Adipocyte (in vitro differentiated cells): ENCODE data around the gene VAPB.
A peak's percentile ranks its signal among the peaks of the same experiment; 100 is the strongest.
"Not testable (repeated sequence)": the region's sequence is repeated elsewhere in the genome, so short reads cannot be mapped to it uniquely, and the experiment has no call there.

Experiments used
- DNase-seq: peaks from one replicate; pipeline ENCODE4 v3.0.0-alpha.2; 2015; ENCODE audit warnings: low read depth
- H3K27me3 ChIP-seq: replicated peaks from 2 replicates; pipeline ENCODE4 v1.7.0; 2013; ENCODE audit warnings: mild to moderate bottlenecking, low read length, moderate library complexity; ENCODE audit not compliant: control insufficient read depth, insufficient read depth
- H3K36me3 ChIP-seq: 2 replicates; pipeline ENCODE4 v1.7.0; 2013; ENCODE audit warnings: low read length, mild to moderate bottlenecking, moderate library complexity; ENCODE audit not compliant: control insufficient read depth, insufficient read depth, severe bottlenecking
- H3K4me1 ChIP-seq: 2 replicates; pipeline ENCODE4 v1.7.0; 2013; ENCODE audit warnings: mild to moderate bottlenecking, low read length, moderate library complexity; ENCODE audit not compliant: control insufficient read depth, insufficient read depth
- H3K4me3 ChIP-seq: 2 replicates; pipeline ENCODE4 v1.7.0; 2013; ENCODE audit warnings: mild to moderate bottlenecking, low read length, moderate library complexity
- H3K9ac ChIP-seq: 2 replicates; pipeline ENCODE4 v1.7.0; 2013; ENCODE audit warnings: mild to moderate bottlenecking, low read length, moderate library complexity
- H3K9me3 ChIP-seq: 2 replicates; pipeline ENCODE4 v1.7.0; 2013; ENCODE audit warnings: mild to moderate bottlenecking, low read length, moderate library complexity; ENCODE audit not compliant: control insufficient read depth

VAPB gene

DNA sequence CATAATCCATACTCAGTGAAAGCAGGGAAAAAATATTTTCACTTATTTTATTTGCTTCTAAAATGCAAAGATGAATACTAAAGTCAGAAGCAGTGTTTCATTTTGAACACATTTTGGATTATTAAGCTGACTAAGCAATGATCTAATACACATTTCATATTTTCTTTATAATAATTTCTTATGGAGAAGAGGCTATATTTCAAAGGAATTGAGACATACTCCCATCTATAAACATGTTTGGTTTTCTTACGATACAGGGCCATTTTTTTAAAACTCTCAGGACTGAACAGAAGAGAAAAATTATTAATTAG lies 26.9 kb upstream of the VAPB start:
- H3K27me3 ChIP-seq: no peaks in the 10 kb centered on the region
- H3K4me1 ChIP-seq: peaks cover 17% of the 10 kb centered on the region
- DNase-seq: no peak
- H3K4me3 ChIP-seq: no peak overlapping the region
- H3K9ac ChIP-seq: no peak overlapping the region
- H3K9me3 ChIP-seq: no peaks in the 10 kb centered on the region
- peaks cover 51% of the 10 kb centered on the region for H3K36me3 ChIP-seq

GRCh38 chr20:58362970-58363369 lies 26.1 kb upstream of the VAPB start:
- H3K9ac ChIP-seq: no peak overlapping the region
- no peak overlapping the region for H3K4me3 ChIP-seq
- DNase-seq: no peak
- peaks cover 18% of the 10 kb centered on the region for H3K4me1 ChIP-seq
- peaks cover 46% of the 10 kb centered on the region for H3K36me3 ChIP-seq
- no peaks in the 10 kb centered on the region for H3K9me3 ChIP-seq
- no peaks in the 10 kb centered on the region for H3K27me3 ChIP-seq

GRCh38 chr20:58366866-58367265 lies 22.2 kb upstream of the VAPB start:
- no peak overlapping the region for H3K4me3 ChIP-seq
- no peak overlapping the region for H3K9ac ChIP-seq
- no peaks in the 10 kb centered on the region for H3K9me3 ChIP-seq
- H3K27me3 ChIP-seq: no peaks in the 10 kb centered on the region
- peaks cover 9% of the 10 kb centered on the region for H3K4me1 ChIP-seq
- H3K36me3 ChIP-seq: peaks cover 24% of the 10 kb centered on the region
- no peak for DNase-seq

DNA sequence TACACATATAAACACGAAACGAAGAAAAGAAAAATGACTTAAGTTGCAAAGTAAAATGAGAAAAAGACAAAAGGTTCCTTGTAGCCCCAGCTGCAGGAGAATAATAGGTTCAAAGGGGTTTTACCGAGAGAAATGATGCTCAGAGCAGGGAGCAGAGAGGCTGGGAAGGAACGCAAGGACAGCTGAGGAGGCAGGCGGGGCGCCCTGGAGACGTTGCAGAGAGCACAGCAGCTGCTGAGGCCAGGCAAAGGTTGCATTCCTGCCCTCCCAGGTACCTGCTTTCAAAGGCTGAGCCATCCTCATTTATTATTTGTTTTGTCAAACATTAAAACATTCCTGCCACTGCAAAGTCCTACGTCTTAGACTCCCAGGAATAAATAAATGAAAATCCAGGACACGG lies 16.2 kb upstream of the VAPB start:
- Histone ChIP-seq H3K36me3 (peaks cover 3% of the 10 kb centered on the region), H3K27me3 (peaks cover 3% of the 10 kb centered on the region), H3K9ac (no peak overlapping the region), H3K4me3 (no peak overlapping the region), H3K9me3 (no peaks in the 10 kb centered on the region), H3K4me1 (no peaks in the 10 kb centered on the region)
- no peak for DNase-seq

DNA sequence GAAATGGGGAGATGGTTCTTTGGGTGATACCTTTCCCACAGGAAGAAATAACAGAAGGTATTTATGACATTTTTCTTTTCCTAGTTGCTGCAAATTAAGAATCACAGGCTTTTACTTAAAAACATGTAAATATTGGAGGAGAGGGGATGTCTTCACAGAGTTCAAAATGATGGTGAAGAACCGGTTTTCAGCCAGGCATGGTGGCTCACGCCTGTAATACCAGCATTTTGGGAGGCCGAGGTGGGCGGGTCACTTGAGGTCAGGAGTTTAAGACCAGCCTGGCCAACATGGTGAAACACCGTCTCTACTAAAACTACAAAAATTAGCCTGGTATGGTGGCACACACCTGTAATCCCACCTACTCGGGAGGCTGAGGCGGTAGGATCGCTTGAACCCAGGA lies 15.7 kb upstream of the VAPB start:
- not testable (repeated sequence) for H3K36me3 ChIP-seq, H3K9ac ChIP-seq, H3K4me1 ChIP-seq, H3K27me3 ChIP-seq, DNase-seq, H3K9me3 ChIP-seq, H3K4me3 ChIP-seq

GRCh38 chr20:58374027-58374850 lies 14.8 kb upstream of the VAPB start:
- DNase-seq: no peak
- Histone ChIP-seq H3K27me3 (peaks cover 3% of the 10 kb centered on the region), H3K4me3 (no peak overlapping the region), H3K36me3 (no peaks in the 10 kb centered on the region), H3K4me1 (no peaks in the 10 kb centered on the region), H3K9me3 (no peaks in the 10 kb centered on the region), H3K9ac (no peak overlapping the region)

DNA sequence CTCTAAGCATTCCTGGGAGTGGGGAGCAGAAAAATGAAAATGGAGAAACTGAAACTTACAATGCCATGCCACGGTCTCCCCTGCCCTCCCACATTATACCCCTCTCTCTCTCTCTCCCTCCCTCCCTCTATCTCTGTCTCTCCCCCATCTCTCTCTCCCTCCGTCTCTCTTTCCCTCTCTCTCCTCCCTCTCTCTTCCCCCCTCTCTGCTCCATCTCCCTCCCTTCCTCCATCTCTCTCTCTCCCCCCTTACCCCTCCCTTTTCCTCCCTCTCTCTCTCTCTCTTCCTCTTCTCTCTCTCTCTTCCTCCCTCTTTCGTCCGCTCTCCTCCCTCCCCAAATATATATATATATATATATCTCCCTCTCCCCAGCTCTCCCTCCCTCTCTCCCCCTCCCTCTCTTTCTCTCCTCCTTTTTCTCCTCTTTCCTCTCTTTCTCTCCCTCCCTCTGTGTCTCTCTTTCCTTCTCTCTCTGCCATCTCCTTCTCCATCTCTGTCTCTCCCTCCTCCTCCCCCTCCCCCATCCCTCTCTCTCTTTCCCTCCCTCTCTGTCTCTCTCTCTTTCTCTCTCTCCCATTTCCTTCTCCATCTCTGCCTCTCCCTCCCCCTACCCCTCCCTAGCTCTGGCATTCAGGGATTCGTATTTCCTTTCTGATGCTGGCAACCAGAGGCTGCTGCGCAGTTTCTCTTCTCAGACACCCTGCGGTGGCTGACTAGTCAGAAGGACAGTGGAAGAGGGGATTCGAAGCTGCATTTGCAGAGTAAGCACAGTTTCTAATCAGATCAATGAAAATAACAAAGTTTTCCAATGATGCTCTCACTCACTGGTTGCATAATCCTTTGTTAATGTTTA lies 13.9 kb upstream of the VAPB start:
- peak; percentile 73 for DNase-seq
- H3K9me3 ChIP-seq: no peaks in the 10 kb centered on the region
- no peaks in the 10 kb centered on the region for H3K4me1 ChIP-seq
- no peaks in the 10 kb centered on the region for H3K36me3 ChIP-seq
- H3K27me3 ChIP-seq: peaks cover 3% of the 10 kb centered on the region
- H3K9ac ChIP-seq: no peak overlapping the region
- no peak overlapping the region for H3K4me3 ChIP-seq

GRCh38 chr20:58375759-58376352 lies 13.2 kb upstream of the VAPB start:
- no peaks in the 10 kb centered on the region for H3K4me1 ChIP-seq
- no peak for DNase-seq
- no peaks in the 10 kb centered on the region for H3K36me3 ChIP-seq
- peaks cover 3% of the 10 kb centered on the region for H3K27me3 ChIP-seq
- no peak overlapping the region for H3K9ac ChIP-seq
- H3K9me3 ChIP-seq: no peaks in the 10 kb centered on the region
- H3K4me3 ChIP-seq: no peak overlapping the region

GRCh38 chr20:58377017-58377416 lies 12.0 kb upstream of the VAPB start:
- Histone ChIP-seq H3K4me3 (no peak overlapping the region), H3K36me3 (no peaks in the 10 kb centered on the region), H3K27me3 (peaks cover 3% of the 10 kb centered on the region), H3K9me3 (peaks cover 9% of the 10 kb centered on the region), H3K9ac (no peak overlapping the region), H3K4me1 (no peaks in the 10 kb centered on the region)
- no peak for DNase-seq

DNA sequence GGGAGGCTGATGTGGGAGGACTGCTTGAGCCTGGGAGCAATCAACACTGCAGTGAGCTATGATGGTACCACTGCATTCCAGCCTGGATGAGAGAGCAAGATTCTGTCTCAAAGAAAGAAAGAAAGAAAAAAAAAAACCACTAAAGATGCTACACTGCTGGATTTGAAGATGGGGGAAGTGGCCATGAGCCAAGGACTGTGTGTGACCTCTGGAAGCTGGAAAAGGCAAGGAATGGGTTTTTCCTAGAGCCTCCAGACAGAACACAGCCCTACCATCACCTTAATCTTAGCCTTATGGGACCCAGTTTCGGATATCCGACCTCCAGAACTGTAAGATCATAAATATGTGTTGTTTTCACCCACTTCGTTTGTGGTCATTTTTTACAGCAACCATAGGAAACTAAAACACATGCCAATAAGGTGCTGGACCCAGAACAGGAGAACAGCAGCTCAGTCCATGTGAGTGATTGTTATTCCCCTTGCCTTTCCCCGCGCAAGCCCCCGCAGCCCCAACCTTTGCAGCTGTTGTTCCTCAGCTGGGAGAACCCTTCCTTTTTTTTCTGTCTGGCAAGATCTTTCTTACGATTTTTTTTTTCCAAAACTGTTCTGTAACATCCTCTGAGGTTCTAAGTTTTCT lies 11.1 kb upstream of the VAPB start:
- Histone ChIP-seq H3K9ac (no peak overlapping the region), H3K27me3 (peaks cover 3% of the 10 kb centered on the region), H3K4me1 (no peaks in the 10 kb centered on the region), H3K4me3 (no peak overlapping the region), H3K36me3 (no peaks in the 10 kb centered on the region), H3K9me3 (peaks cover 15% of the 10 kb centered on the region)
- no peak for DNase-seq

- H3K9ac ChIP-seq: no peak overlapping the region
- H3K36me3 ChIP-seq: no peaks in the 10 kb centered on the region
- peaks cover 3% of the 10 kb centered on the region for H3K27me3 ChIP-seq
- DNase-seq: no peak
- no peaks in the 10 kb centered on the region for H3K4me1 ChIP-seq
- H3K9me3 ChIP-seq: peaks cover 15% of the 10 kb centered on the region
- H3K4me3 ChIP-seq: no peak overlapping the region
These were observed 10.3 kb upstream of the VAPB start for GRCh38 chr20:58378704-58379103.
